Naive B cell (primary cell): Measurements from ENCODE around the gene PPP4R3A. TPM values are rescaled to one million over a fixed set of nuclear protein-coding genes. Genes with fewer than 3 reads are reported as not detected.

ENCODE experiments used
- ATAC-seq, 2 donors: fragments of 150-1000 bp; cut with Tn5 transposase; 2 replicates each; pipeline ENCODE4 v1.10.0; 2021; ENCODE audit warnings: low read depth in 2 of 2, mild to moderate bottlenecking in 2 of 2, moderate library complexity in 2 of 2
- DNase-seq: peaks from one replicate; pipeline ENCODE4 v3.0.0; 2022
- H3K27ac Mint-ChIP-seq, 6 donors: one replicate each; pipeline ENCODE4 v1.8.0; 2020 to 2022; ENCODE audit warnings: mild to moderate bottlenecking in 6 of 6, mixed read lengths in 6 of 6, moderate library complexity in 5 of 6, inconsistent platforms in 2 of 6
- H3K27me3 Mint-ChIP-seq, 3 donors: one replicate each; pipeline ENCODE4 v1.8.0; 2021 to 2022; ENCODE audit warnings: mixed read lengths in 3 of 3, mild to moderate bottlenecking in 1 of 3
- H3K36me3 Mint-ChIP-seq, 2 donors: one replicate each; pipeline ENCODE4 v1.8.0; 2020 to 2022; ENCODE audit warnings: mixed read lengths in 2 of 2, inconsistent platforms in 1 of 2, mild to moderate bottlenecking in 1 of 2
- H3K4me1 Mint-ChIP-seq, 3 donors: one replicate each; pipeline ENCODE4 v1.8.0; 2020 to 2022; ENCODE audit warnings: mixed read lengths in 3 of 3, inconsistent platforms in 1 of 3, mild to moderate bottlenecking in 1 of 3, moderate library complexity in 1 of 3
- H3K4me3 Mint-ChIP-seq, 8 donors: one replicate each; pipeline ENCODE4 v1.8.0; 2020 to 2022; ENCODE audit warnings: mild to moderate bottlenecking in 8 of 8, mixed read lengths in 8 of 8, moderate library complexity in 8 of 8, inconsistent platforms in 2 of 8
- H3K9me3 Mint-ChIP-seq, 7 donors: one replicate each; pipeline ENCODE4 v1.8.0; 2020 to 2022; ENCODE audit warnings: mixed read lengths in 7 of 7, mild to moderate bottlenecking in 5 of 7, inconsistent platforms in 2 of 7, moderate library complexity in 1 of 7
- polyA plus RNA-seq, 6 donors: library from polyadenylated mRNA; unstranded; fragments of 300-500 nt; fragmentation: Illumina TruSeq; gene quantifications; one replicate each; pipeline ENCODE4 v1.2.3, GENCODE V29; 2021; ENCODE audit warnings: low read depth in 6 of 6

The PPP4R3A gene
- polyA plus RNA-seq, 6 donors from 2014 or later: 101 to 213 (median 115) TPM

DNA sequence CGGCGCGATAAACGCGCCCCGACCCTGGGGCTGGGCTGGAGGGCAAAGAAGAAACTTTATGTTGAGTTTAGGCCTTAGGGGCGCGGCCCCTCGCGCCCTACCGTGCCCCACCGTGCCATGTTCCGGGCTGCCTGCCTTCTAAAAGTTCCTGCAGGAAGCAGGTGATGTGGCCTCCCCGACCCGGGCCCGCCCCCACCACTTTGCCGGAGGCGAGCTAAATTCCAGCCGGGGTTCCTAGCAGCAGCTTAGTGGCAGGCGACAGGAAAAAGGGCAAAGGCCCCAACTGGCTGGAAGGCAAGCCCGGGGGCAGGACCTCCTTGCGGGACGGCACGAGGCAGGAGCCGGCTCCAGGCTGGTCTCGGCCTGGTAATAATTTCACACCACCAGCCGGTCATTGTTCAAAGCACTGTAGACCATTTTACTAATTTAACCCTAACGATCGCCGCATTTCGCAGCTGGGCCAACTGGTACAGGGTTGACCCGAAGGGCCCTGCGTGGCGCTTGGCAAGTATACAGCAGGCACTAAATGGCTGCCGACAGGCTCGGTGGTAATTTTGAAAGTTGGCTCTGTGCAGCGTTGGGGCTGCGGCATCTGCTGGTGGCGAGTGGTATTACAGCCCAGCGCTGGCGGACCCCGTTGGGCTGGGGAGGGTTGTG is 91.6 kb downstream of the PPP4R3A start:
- peaks cover 5 to 11% of the 10 kb centered on the region in 2 donors for H3K36me3 Mint-ChIP-seq
- no peaks in the 10 kb centered on the region for H3K9me3 Mint-ChIP-seq
- H3K27ac Mint-ChIP-seq: peak overlapping the region; percentile 78 to 99 (median 98)
- ATAC-seq: peak; percentile 9 to 15
- peaks cover 34 to 44% (median 42%) of the 10 kb centered on the region in 3 donors for H3K4me1 Mint-ChIP-seq
- peak overlapping the region; percentile 79 to 94 (median 90) for H3K4me3 Mint-ChIP-seq
- DNase-seq: peak; percentile 80
- no peaks in the 10 kb centered on the region for H3K27me3 Mint-ChIP-seq

DNA sequence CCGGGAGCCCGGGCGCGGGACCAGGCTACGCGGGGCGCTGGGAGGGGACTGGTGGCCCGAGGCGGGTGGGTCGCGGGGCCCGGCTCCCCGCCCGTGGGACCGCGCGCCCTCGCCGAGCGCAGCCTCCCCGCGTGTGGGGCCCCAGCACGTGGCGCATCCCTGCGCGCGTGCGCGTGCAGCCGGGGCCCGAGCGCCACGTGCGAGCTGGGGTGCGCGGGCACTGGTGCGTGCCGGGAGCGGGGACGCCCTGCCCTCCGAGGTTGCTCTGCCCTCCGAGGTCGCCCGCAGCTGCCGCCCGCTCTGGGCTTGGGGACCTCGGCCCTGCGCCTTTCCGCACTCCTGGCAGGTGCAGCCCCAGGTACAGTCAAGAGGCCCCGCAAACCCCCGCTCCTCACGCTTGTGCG is 92.1 kb downstream of the PPP4R3A start:
- Mint-ChIP-seq H3K27ac (peak overlapping the region in 5 of 6 donors; percentile 38 to 99 (median 97)), H3K36me3 (peaks cover 10 to 15% of the 10 kb centered on the region in 2 donors), H3K27me3 (no peaks in the 10 kb centered on the region), H3K9me3 (no peaks in the 10 kb centered on the region), H3K4me1 (peaks cover 40 to 49% (median 47%) of the 10 kb centered on the region in 3 donors), H3K4me3 (peak overlapping the region; percentile 79 to 94 (median 90))
- DNase-seq: peak; percentile 81
- peak; percentile 51 to 52 for ATAC-seq

GRCh38 chr14:91417120-91417982 is 92.8 kb downstream of the PPP4R3A start, which contains the start of gene CCDC88C:
TSS of gene CCDC88C (minus strand) at chr14:91417820. CDS start at chr14:91417690, 130 bp downstream.
- Mint-ChIP-seq H3K4me3 (peak within 1 kb of the TSS; percentile 94 to 100 (median 98)), H3K36me3 (peaks cover 13 to 16% of the 10 kb centered on the region in 2 donors), H3K9me3 (no peaks in the 10 kb centered on the region), H3K4me1 (peaks cover 41 to 55% (median 53%) of the 10 kb centered on the region in 3 donors), H3K27me3 (no peaks in the 10 kb centered on the region), H3K27ac (peak within 1 kb of the TSS; percentile 99 to 100 (median 99))
- DNase-seq (peak; percentile 87), ATAC-seq (peak; percentile 51 to 54)

DNA sequence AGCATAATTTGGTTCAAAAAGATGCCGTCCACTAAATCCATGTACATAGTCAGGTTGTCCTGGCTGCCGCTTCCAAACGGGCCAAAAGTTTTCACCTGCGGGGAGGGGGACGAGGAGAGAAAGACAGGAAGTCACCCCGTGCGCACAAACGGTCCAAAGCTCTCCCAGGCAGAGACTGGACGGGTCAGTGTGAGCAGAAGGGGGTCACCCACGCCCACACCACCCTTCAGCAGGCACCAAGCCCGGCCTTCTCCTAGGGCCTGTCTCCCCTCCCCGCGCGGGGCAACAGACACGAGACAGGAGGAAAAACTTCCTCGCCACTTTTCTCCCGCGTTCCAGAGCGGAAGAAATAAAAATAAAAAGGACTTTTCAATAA is 93.4 kb downstream of the PPP4R3A start:
- H3K4me1 Mint-ChIP-seq: peaks cover 41 to 58% (median 58%) of the 10 kb centered on the region in 3 donors
- peak; percentile 40 for DNase-seq
- ATAC-seq: no peak
- peak overlapping the region; percentile 94 to 100 (median 98) for H3K4me3 Mint-ChIP-seq
- no peaks in the 10 kb centered on the region for H3K27me3 Mint-ChIP-seq
- H3K36me3 Mint-ChIP-seq: peaks cover 13 to 16% of the 10 kb centered on the region in 2 donors
- H3K9me3 Mint-ChIP-seq: no peaks in the 10 kb centered on the region
- peak overlapping the region; percentile 99 to 100 (median 99) for H3K27ac Mint-ChIP-seq

GRCh38 chr14:91415794-91416743 is 94.0 kb downstream of the PPP4R3A start:
- peak; percentile 88 for DNase-seq
- Mint-ChIP-seq H3K36me3 (peaks cover 13 to 20% of the 10 kb centered on the region in 2 donors), H3K27me3 (no peaks in the 10 kb centered on the region), H3K9me3 (no peaks in the 10 kb centered on the region), H3K4me3 (peak overlapping the region; percentile 94 to 100 (median 98)), H3K27ac (peak overlapping the region; percentile 99 to 100 (median 99)), H3K4me1 (peaks cover 47 to 64% (median 64%) of the 10 kb centered on the region in 3 donors)
- ATAC-seq: peak; percentile 64

GRCh38 chr14:91414475-91414833 is 95.7 kb downstream of the PPP4R3A start:
- Mint-ChIP-seq H3K36me3 (peaks cover 13 to 21% of the 10 kb centered on the region in 2 donors), H3K4me3 (peak overlapping the region; percentile 71 to 100 (median 97)), H3K9me3 (no peaks in the 10 kb centered on the region), H3K4me1 (peaks cover 61 to 80% (median 79%) of the 10 kb centered on the region in 3 donors), H3K27me3 (no peaks in the 10 kb centered on the region), H3K27ac (peak overlapping the region; percentile 38 to 99 (median 92))
- DNase-seq (no peak), ATAC-seq (no peak)

GRCh38 chr14:91413547-91414474 is 96.3 kb downstream of the PPP4R3A start:
- peak overlapping the region; percentile 78 to 99 (median 94) for H3K27ac Mint-ChIP-seq
- H3K4me1 Mint-ChIP-seq: peaks cover 58 to 80% (median 75%) of the 10 kb centered on the region in 3 donors
- no peak for DNase-seq
- peak overlapping the region; percentile 71 to 100 (median 97) for H3K4me3 Mint-ChIP-seq
- peaks cover 13 to 21% of the 10 kb centered on the region in 2 donors for H3K36me3 Mint-ChIP-seq
- no peak for ATAC-seq
- H3K27me3 Mint-ChIP-seq: no peaks in the 10 kb centered on the region
- H3K9me3 Mint-ChIP-seq: no peaks in the 10 kb centered on the region

GRCh38 chr14:91412939-91413338 is 97.2 kb downstream of the PPP4R3A start:
- peak overlapping the region in 4 of 6 donors; percentile 5 to 99 (median 63) for H3K27ac Mint-ChIP-seq
- H3K27me3 Mint-ChIP-seq: no peaks in the 10 kb centered on the region
- DNase-seq (no peak), ATAC-seq (no peak)
- peak overlapping the region; percentile 1 to 97 (median 48) for H3K4me3 Mint-ChIP-seq
- no peaks in the 10 kb centered on the region for H3K9me3 Mint-ChIP-seq
- H3K4me1 Mint-ChIP-seq: peaks cover 63 to 85% (median 81%) of the 10 kb centered on the region in 3 donors
- H3K36me3 Mint-ChIP-seq: peaks cover 13 to 21% of the 10 kb centered on the region in 2 donors

GRCh38 chr14:91410771-91411536 is 99.2 kb downstream of the PPP4R3A start:
- peaks cover 13 to 21% of the 10 kb centered on the region in 2 donors for H3K36me3 Mint-ChIP-seq
- H3K9me3 Mint-ChIP-seq: no peaks in the 10 kb centered on the region
- ATAC-seq (peak; percentile 9 to 21), DNase-seq (peak; percentile 24)
- H3K27me3 Mint-ChIP-seq: no peaks in the 10 kb centered on the region
- peaks cover 68 to 94% (median 89%) of the 10 kb centered on the region in 3 donors for H3K4me1 Mint-ChIP-seq
- peak overlapping the region; percentile 65 to 93 (median 83) for H3K27ac Mint-ChIP-seq
- H3K4me3 Mint-ChIP-seq: peak overlapping the region; percentile 16 to 87 (median 72)

GRCh38 chr14:91409928-91410718 is 100.0 kb downstream of the PPP4R3A start:
- H3K36me3 Mint-ChIP-seq: peaks cover 13 to 21% of the 10 kb centered on the region in 2 donors

More at GRCh38 chr14:91409928-91410718, 100.0 kb downstream of the PPP4R3A start:
- ATAC-seq: peak in 1 of 2 donors; percentile 7
- no peaks in the 10 kb centered on the region for H3K9me3 Mint-ChIP-seq
- peaks cover 68 to 94% (median 89%) of the 10 kb centered on the region in 3 donors for H3K4me1 Mint-ChIP-seq
- peak overlapping the region in 6 of 8 donors; percentile 46 to 87 (median 72) for H3K4me3 Mint-ChIP-seq
- peak overlapping the region; percentile 65 to 90 (median 83) for H3K27ac Mint-ChIP-seq
- H3K27me3 Mint-ChIP-seq: no peaks in the 10 kb centered on the region
- no peak for DNase-seq
